Gastroesophageal sphincter (tissue), 3 donors: ENCODE measurements around the gene TNRC6A.

Source experiments
- CTCF ChIP-seq, 4 experiments: fragments of 200-600 bp in 2 of 4; fragments of 450-650 bp in 2 of 4; sonication (generic) in 1 of 4; IDR thresholded peaks; one replicate each; pipeline ENCODE4 v1.5.1; 2017 to 2019; ENCODE audit warnings: antibody characterized with exemption in 4 of 4, mild to moderate bottlenecking in 2 of 4, moderate library complexity in 2 of 4
- EP300 ChIP-seq: sonication (generic); formaldehyde crosslinking; IDR thresholded peaks from one replicate; pipeline ENCODE4 v1.6.1; 2017; ENCODE audit warnings: antibody characterized with exemption, mild to moderate bottlenecking
- POLR2A ChIP-seq, 2 donors: fragments of 450-650 bp; IDR thresholded peaks; one replicate each; pipeline ENCODE4 v1.6.1; 2017; ENCODE audit warnings: antibody characterized with exemption in 2 of 2, mild to moderate bottlenecking in 2 of 2, moderate library complexity in 1 of 2
- POLR2AphosphoS5 ChIP-seq: sonication (generic); formaldehyde crosslinking; IDR thresholded peaks from one replicate; pipeline ENCODE4 v1.6.1; 2017; ENCODE audit warnings: antibody characterized with exemption

DNA sequence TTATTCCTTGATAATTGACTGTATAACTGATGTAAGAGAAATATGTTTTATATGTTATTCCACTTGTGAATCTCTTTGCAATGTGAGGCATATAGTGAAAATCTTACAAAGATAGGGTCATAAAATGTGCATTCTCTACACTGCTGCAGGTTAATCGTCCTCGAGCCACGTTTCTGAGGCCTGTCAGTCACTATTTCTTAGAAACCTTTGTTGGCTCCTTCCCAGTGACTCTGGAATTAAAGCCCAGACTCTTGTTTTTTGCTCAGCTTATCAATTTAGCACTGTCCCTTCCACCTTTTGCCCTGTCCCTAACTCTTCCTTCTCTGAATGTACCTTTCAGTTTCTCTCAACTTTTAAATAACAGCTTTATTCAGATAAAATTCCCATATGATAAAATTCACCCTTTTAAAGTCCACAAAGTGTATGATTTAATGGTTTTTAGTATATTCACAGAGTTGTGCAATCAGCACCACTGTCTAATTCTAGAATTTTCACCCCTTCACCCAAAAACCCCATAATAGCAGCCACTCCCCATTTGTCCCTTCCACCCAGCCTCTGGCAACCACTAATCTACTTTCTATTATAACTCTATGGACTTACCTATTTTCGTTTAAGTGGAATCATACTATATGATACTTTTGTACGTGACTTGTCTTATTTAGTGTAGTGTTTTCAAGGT is 8.6 kb downstream of the TNRC6A start:
- TF ChIP-seq CTCF (IDR thresholded peaks at IDR 0.05) (no peak), POLR2AphosphoS5 (no peak), POLR2A (IDR thresholded peaks at IDR 0.05) (no peak), EP300 (no peak)
